Natural killer cell (primary cell): ENCODE measurements around the gene GOLGA8M. TPM values are rescaled to one million over a fixed set of nuclear protein-coding genes. Genes with fewer than 3 reads are reported as not detected.
"Not testable (repeated sequence)": the region's sequence is repeated elsewhere in the genome, so short reads cannot be mapped to it uniquely, and the experiment has no call there.

Experiments used
- ATAC-seq, 3 donors: fragments of 150-1000 bp in 2 of 3; fragments of 200-7000 bp in 1 of 3; cut with Tn5 transposase; 1 replicate in 1 of 3; 2 replicates in 2 of 3; pipeline ENCODE4 v1.10.0; 2021; ENCODE audit warnings: mild to moderate bottlenecking in 2 of 3, moderate library complexity in 2 of 3
- DNase-seq, 2 donors: peaks; one replicate each; pipeline versions ENCODE4 v3.0.0 to v3.0.0-alpha.2; 2013 to 2021; ENCODE audit warnings: mixed read lengths in 1 of 2
- H3K27ac ChIP-seq: one replicate; pipeline ENCODE4 v1.5.1; 2013; ENCODE audit warnings: mild to moderate bottlenecking, low read length
- H3K27me3 ChIP-seq: one replicate; pipeline ENCODE4 v1.6.1; 2013; ENCODE audit warnings: low read length; ENCODE audit not compliant: control insufficient read depth, insufficient read depth
- H3K36me3 ChIP-seq: one replicate; pipeline ENCODE4 v1.6.1; 2013; ENCODE audit warnings: low read length; ENCODE audit not compliant: control insufficient read depth, insufficient read depth
- H3K4me1 ChIP-seq: one replicate; pipeline ENCODE4 v1.6.1; 2013; ENCODE audit warnings: low read length; ENCODE audit not compliant: control insufficient read depth, insufficient read depth
- H3K4me3 ChIP-seq: one replicate; pipeline ENCODE4 v1.5.1; 2013; ENCODE audit warnings: low read length
- H3K9me3 ChIP-seq: one replicate; pipeline ENCODE4 v1.6.1; 2013; ENCODE audit warnings: low read length; ENCODE audit not compliant: control insufficient read depth, insufficient read depth
- H3K27ac Mint-ChIP-seq, 2 donors: one replicate each; pipeline ENCODE4 v1.8.0; 2022; ENCODE audit warnings: mild to moderate bottlenecking in 2 of 2, mixed read lengths in 2 of 2, moderate library complexity in 1 of 2
- H3K27me3 Mint-ChIP-seq, 2 donors: one replicate each; pipeline ENCODE4 v1.8.0; 2022; ENCODE audit warnings: low read depth in 2 of 2, mixed read lengths in 2 of 2
- H3K36me3 Mint-ChIP-seq: one replicate; pipeline ENCODE4 v1.8.0; 2022; ENCODE audit warnings: mixed read lengths
- H3K4me1 Mint-ChIP-seq, 2 donors: one replicate each; pipeline ENCODE4 v1.8.0; 2022; ENCODE audit warnings: mixed read lengths in 2 of 2
- H3K4me3 Mint-ChIP-seq: one replicate; pipeline ENCODE4 v1.8.0; 2022; ENCODE audit warnings: mild to moderate bottlenecking, moderate library complexity, mixed read lengths
- H3K9me3 Mint-ChIP-seq, 2 donors: one replicate each; pipeline ENCODE4 v1.8.0; 2022; ENCODE audit warnings: mixed read lengths in 2 of 2
- CTCF ChIP-seq: fragments of 200-600 bp; IDR thresholded peaks from one replicate; pipeline ENCODE4 v1.8.0; 2022; ENCODE audit warnings: antibody characterized with exemption
- WGBS: methylation state at CpG from one replicate; pipeline ENCODE4 v1.1.7; 2013; ENCODE audit warnings: missing lambda C conversion rate; ENCODE audit not compliant: insufficient coverage; 5-methylcytosine and 5-hydroxymethylcytosine counted together
- intact Hi-C: fragments of 100-400 bp; cut with micrococcal nuclease; formaldehyde crosslinking; loops from one replicate; pipeline ENCODE4 v1.14.2; 2022
- total RNA-seq, 4 donors: library from RNA; stranded (reverse); fragments of 120-200 nt in 1 of 4; gene quantifications; one replicate each; pipeline versions ENCODE4 v1.2.3 to v1.2.4, GENCODE V29; 2013 to 2022

GOLGA8M gene
- total RNA-seq, 3 donors from 2014 or later (not counting 1 experiment from before 2014, with no cell fraction given), result 10.2 to 24.6 (median 11.7) TPM

GRCh38 chr15:28726102-28726501 lies 13.9 kb upstream of the GOLGA8M start:
- intact Hi-C loops, result no loop called here
- peaks cover 10 to 33% of the 10 kb centered on the region in 2 donors for H3K4me1 Mint-ChIP-seq
- H3K4me3 Mint-ChIP-seq, result no peak overlapping the region
- Histone ChIP-seq H3K36me3 (no peaks in the 10 kb centered on the region), H3K27me3 (no peaks in the 10 kb centered on the region), H3K4me1 (peaks cover 5% of the 10 kb centered on the region), H3K9me3 (no peaks in the 10 kb centered on the region), H3K4me3 (no peak overlapping the region), H3K27ac (no peak overlapping the region)
- no peaks in the 10 kb centered on the region for H3K27me3 Mint-ChIP-seq
- 83% methylated on average over 16 of the region's 17 CpGs for WGBS
- no peaks in the 10 kb centered on the region for H3K9me3 Mint-ChIP-seq
- no peak for TF ChIP-seq CTCF
- ATAC-seq (no peak), DNase-seq (no peak)
- no peak overlapping the region for H3K27ac Mint-ChIP-seq
- H3K36me3 Mint-ChIP-seq, result no peaks in the 10 kb centered on the region

GRCh38 chr15:28725556-28725955 lies 13.3 kb upstream of the GOLGA8M start:
- Mint-ChIP-seq H3K27me3 (no peaks in the 10 kb centered on the region), H3K27ac (no peak overlapping the region), H3K4me3 (no peak overlapping the region), H3K36me3 (no peaks in the 10 kb centered on the region), H3K4me1 (peaks cover 10 to 34% of the 10 kb centered on the region in 2 donors), H3K9me3 (no peaks in the 10 kb centered on the region)
- Histone ChIP-seq H3K36me3 (no peaks in the 10 kb centered on the region), H3K4me3 (no peak overlapping the region), H3K27me3 (no peaks in the 10 kb centered on the region), H3K27ac (no peak overlapping the region), H3K4me1 (peaks cover 5% of the 10 kb centered on the region), H3K9me3 (no peaks in the 10 kb centered on the region)
- 95% methylated on average over 14 of the region's 14 CpGs for WGBS
- TF ChIP-seq CTCF, result no peak
- intact Hi-C loops, result no loop called here
- no peak for DNase-seq
- ATAC-seq, result no peak

GRCh38 chr15:28723986-28724385 lies 11.8 kb upstream of the GOLGA8M start:
- ATAC-seq, H3K27me3 Mint-ChIP-seq, H3K27me3 ChIP-seq, H3K36me3 Mint-ChIP-seq, H3K27ac ChIP-seq, H3K4me1 ChIP-seq, H3K9me3 Mint-ChIP-seq, DNase-seq, intact Hi-C loops, H3K36me3 ChIP-seq, H3K4me3 ChIP-seq, H3K9me3 ChIP-seq: not testable (repeated sequence)
- Mint-ChIP-seq H3K27ac (peak overlapping the region; percentile 45 to 49), H3K4me1 (peaks cover 10 to 34% of the 10 kb centered on the region in 2 donors), H3K4me3 (peak overlapping the region; percentile 13)
- WGBS, result 86% methylated on average over 4 of the region's 5 CpGs

- peaks cover 13 to 39% of the 10 kb centered on the region in 2 donors for H3K4me1 Mint-ChIP-seq
- H3K36me3 Mint-ChIP-seq, H3K9me3 Mint-ChIP-seq, H3K36me3 ChIP-seq, intact Hi-C loops, ATAC-seq, H3K4me3 Mint-ChIP-seq, DNase-seq, H3K27me3 ChIP-seq, H3K27ac ChIP-seq, H3K27ac Mint-ChIP-seq, H3K9me3 ChIP-seq, H3K4me3 ChIP-seq, H3K27me3 Mint-ChIP-seq: not testable (repeated sequence)
- H3K4me1 ChIP-seq, result peaks cover 14% of the 10 kb centered on the region
- WGBS, result 92% methylated on average over 2 of the region's 4 CpGs
Observed at GRCh38 chr15:28719626-28720025, 7.4 kb upstream of the GOLGA8M start.

- H3K27me3 Mint-ChIP-seq, H3K36me3 Mint-ChIP-seq, DNase-seq, H3K9me3 Mint-ChIP-seq, H3K27ac ChIP-seq, intact Hi-C loops, H3K36me3 ChIP-seq, H3K27me3 ChIP-seq, H3K9me3 ChIP-seq, H3K4me3 ChIP-seq, ATAC-seq, H3K4me1 ChIP-seq: not testable (repeated sequence)
- 60% methylated on average over 8 of the region's 11 CpGs for WGBS
- Mint-ChIP-seq H3K27ac (peak overlapping the region in 1 of 2 donors; percentile 60), H3K4me3 (peak overlapping the region; percentile 65), H3K4me1 (peaks cover 4 to 32% of the 10 kb centered on the region in 2 donors)
Observed at GRCh38 chr15:28718576-28718975, 6.4 kb upstream of the GOLGA8M start.

GRCh38 chr15:28714176-28714575 lies 2.0 kb upstream of the GOLGA8M start:
- H3K9me3 ChIP-seq, DNase-seq, H3K27ac ChIP-seq, H3K36me3 Mint-ChIP-seq, intact Hi-C loops, H3K9me3 Mint-ChIP-seq, H3K27ac Mint-ChIP-seq, H3K27me3 Mint-ChIP-seq, H3K4me1 ChIP-seq, H3K4me3 Mint-ChIP-seq, H3K36me3 ChIP-seq, H3K4me3 ChIP-seq, H3K27me3 ChIP-seq, ATAC-seq: not testable (repeated sequence)
- WGBS, result 95% methylated on average over 4 of the region's 4 CpGs
- H3K4me1 Mint-ChIP-seq, result peaks cover 4 to 12% of the 10 kb centered on the region in 2 donors

- H3K9me3 ChIP-seq, ATAC-seq, H3K36me3 ChIP-seq, DNase-seq, intact Hi-C loops, H3K27me3 ChIP-seq, H3K27me3 Mint-ChIP-seq, H3K4me1 Mint-ChIP-seq, H3K27ac ChIP-seq, H3K4me3 ChIP-seq, H3K27ac Mint-ChIP-seq, H3K4me1 ChIP-seq, H3K36me3 Mint-ChIP-seq, H3K9me3 Mint-ChIP-seq, H3K4me3 Mint-ChIP-seq: not testable (repeated sequence)
- WGBS, result 91% methylated on average over 6 of the region's 9 CpGs
Observed at GRCh38 chr15:28703927-28704326, 8.3 kb downstream of the GOLGA8M start.
